Measurements from ENCODE around the gene PKP3.

PKP3 gene

GRCh38 chr11:377174-377865, 16.7 kb upstream of the PKP3 start:
- in situ Hi-C loops (cut with HindIII; ENCODE audit: low sequenced_read_pairs): no loop called here
- DNase-seq (ENCODE audit: low read depth, low spot score): no peak
- TF ChIP-seq, protein P1, sequence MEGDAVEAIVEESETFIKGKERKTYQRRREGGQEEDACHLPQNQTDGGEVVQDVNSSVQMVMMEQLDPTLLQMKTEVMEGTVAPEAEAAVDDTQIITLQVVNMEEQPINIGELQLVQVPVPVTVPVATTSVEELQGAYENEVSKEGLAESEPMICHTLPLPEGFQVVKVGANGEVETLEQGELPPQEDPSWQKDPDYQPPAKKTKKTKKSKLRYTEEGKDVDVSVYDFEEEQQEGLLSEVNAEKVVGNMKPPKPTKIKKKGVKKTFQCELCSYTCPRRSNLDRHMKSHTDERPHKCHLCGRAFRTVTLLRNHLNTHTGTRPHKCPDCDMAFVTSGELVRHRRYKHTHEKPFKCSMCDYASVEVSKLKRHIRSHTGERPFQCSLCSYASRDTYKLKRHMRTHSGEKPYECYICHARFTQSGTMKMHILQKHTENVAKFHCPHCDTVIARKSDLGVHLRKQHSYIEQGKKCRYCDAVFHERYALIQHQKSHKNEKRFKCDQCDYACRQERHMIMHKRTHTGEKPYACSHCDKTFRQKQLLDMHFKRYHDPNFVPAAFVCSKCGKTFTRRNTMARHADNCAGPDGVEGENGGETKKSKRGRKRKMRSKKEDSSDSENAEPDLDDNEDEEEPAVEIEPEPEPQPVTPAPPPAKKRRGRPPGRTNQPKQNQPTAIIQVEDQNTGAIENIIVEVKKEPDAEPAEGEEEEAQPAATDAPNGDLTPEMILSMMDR (IDR thresholded peaks at IDR 0.05; ENCODE audit: low read depth, low read length): no peak
- no peak overlapping the region for H3K4me3 ChIP-seq (ENCODE audit: low read depth, low read length)

DNA sequence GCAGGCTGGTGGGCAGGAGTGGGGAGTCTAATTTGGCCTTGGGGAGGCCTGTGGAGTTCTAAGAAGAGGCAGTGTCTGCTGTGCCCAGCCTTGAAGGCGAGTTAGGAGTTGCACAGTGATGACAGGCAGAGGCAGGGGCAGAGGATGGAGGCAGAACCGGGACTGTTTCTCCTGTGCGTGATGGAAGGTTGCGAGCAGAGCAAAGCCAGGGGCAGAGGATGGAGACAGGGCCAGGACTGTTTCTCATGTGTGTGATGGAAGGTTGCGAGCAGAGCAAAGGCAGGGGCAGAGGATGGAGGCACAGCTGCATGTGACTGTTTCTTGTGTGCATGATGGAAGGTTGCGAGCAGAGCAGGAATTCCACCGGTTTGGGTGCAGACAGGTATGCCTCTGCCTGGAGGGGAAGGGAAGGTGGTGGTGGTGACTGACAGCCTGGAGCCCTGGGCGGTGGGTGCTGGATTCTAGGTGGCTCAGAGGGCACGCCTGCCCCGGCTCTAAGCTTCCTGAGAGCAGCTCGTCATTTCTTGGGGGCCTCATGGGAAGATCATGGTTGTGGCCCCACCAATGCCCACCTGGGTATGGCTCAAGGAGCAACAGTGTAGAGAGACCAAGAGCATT, 16.0 kb upstream of the PKP3 start:
- TF ChIP-seq, protein P1 (IDR thresholded peaks at IDR 0.05; ENCODE audit: low read depth, low read length): no peak

DNA sequence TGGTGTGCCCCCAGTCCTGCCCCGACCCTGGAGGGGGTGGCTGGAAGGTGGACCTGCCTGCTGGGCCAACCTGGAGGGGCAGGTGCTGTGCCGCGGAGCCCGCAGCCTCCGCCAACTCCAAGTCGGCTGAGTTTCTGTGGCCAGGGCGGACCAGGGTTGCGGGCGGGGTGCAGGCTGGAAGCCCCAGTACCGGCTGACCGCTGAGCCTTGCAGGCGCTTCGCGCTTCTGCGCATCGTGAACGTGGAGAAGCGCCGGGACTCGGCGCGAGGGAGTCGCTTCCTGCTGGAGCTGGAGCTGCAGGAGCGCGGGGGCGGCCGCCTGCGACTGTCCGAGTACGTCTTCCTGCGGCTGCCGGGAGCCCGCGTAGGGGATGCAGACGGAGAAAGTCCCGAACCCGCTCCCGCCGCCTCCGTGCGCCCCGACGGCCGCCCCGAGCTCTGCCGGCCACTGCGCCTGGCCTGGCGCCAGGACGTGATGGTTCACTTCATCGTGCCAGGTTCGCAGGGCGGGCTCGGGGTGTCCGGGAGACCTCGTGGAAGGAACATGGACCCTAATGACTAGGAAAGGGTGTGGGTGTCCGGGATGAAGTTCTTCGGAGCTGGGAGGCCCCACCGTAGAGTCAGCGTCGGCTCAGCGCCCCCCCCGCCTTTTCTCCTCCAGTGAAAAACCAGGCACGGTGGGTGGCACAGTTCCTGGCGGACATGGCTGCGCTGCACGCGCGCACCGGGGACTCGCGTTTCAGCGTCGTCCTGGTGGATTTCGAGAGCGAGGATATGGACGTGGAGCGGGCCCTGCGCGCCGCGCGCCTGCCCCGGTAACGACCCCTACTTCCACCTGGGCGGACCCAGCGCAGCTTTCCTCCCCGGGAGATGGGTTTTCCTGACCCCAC, 14.6 kb upstream of the PKP3 start:
- TF ChIP-seq, protein P1 (IDR thresholded peaks at IDR 0.05; ENCODE audit: low read depth, low read length): no peak
- H3K4me3 ChIP-seq (ENCODE audit: low read depth, low read length): no peak overlapping the region
- in situ Hi-C loops (cut with HindIII; ENCODE audit: low sequenced_read_pairs): no loop called here
- no peak for DNase-seq (ENCODE audit: low read depth, low spot score)

More for the DNA sequence above, 16.0 kb upstream of the PKP3 start:
- in situ Hi-C loops (cut with HindIII; ENCODE audit: low sequenced_read_pairs): no loop called here
- DNase-seq (ENCODE audit: low read depth, low spot score): no peak
- no peak overlapping the region for H3K4me3 ChIP-seq (ENCODE audit: low read depth, low read length)

DNA sequence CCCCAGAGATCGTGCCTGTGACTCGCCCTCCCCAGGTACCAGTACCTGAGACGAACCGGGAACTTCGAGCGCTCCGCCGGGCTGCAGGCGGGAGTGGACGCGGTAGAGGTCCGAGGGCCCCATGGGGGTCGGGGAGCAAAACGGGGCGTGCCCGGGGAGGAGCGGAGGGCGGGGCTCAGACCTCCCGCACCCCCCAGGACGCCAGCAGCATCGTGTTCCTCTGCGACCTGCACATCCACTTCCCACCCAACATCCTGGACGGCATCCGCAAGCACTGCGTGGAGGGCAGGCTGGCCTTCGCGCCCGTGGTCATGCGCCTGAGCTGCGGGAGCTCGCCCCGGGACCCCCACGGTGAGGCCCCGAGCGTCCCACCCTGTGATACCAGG, 13.9 kb upstream of the PKP3 start:
- H3K4me3 ChIP-seq (ENCODE audit: low read depth, low read length): no peak overlapping the region
- TF ChIP-seq, protein P1 (IDR thresholded peaks at IDR 0.05; ENCODE audit: low read depth, low read length): no peak
- no peak for DNase-seq (ENCODE audit: low read depth, low spot score)
- in situ Hi-C loops (cut with HindIII; ENCODE audit: low sequenced_read_pairs): no loop called here

DNA sequence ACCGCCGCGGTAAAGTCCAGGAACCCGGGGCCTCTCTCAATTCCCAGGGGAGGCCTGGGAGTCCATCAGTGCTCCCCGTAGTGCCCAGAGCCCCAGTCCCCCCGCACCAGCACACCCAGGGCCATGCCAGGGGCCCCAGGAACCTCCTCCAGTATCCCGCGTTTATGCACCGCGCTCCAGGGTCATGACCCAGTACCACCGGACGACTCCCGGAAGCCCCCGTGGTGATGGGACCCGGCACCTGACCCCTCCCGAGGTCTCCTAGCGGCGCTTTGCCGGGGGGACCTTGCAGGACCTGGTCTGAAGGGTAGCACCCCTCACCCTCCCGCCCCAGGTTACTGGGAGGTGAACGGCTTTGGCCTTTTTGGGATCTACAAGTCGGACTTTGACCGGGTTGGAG, 13.5 kb upstream of the PKP3 start:
- no peak overlapping the region for H3K4me3 ChIP-seq (ENCODE audit: low read depth, low read length)
- TF ChIP-seq, protein P1 (IDR thresholded peaks at IDR 0.05; ENCODE audit: low read depth, low read length): no peak
- in situ Hi-C loops (cut with HindIII; ENCODE audit: low sequenced_read_pairs): no loop called here
- DNase-seq (ENCODE audit: low read depth, low spot score): no peak

DNA sequence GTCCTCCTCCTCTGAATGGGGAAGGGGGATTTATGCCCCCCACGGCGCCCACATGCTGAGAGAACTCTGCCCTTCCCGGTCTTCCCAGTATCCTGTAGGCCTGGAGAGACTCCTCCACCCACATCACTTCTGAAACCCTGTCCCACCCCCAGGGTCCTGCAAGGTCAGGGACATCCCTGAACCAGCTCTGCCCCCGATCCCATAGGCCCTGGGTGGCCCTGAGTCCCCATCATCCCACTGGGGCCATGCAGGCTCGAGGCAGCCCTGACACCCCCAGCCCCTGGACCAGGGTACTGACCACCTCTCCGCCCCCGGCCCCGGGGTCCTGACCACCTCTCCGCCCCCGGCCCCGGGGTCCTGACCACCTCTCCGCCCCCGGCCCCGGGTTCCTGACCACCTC, 13.0 kb upstream of the PKP3 start:
- no peak overlapping the region for H3K4me3 ChIP-seq (ENCODE audit: low read depth, low read length)
- TF ChIP-seq, protein P1 (IDR thresholded peaks at IDR 0.05; ENCODE audit: low read depth, low read length): no peak
- in situ Hi-C loops (cut with HindIII; ENCODE audit: low sequenced_read_pairs): no loop called here
- DNase-seq (ENCODE audit: low read depth, low spot score): no peak

Measured in astrocyte of the spinal cord (primary cell).